ENCODE measurements around the gene CST3. TPM values are rescaled to one million over a fixed set of nuclear protein-coding genes. Genes with fewer than 3 reads are reported as not detected.

Gene CST3
- total RNA-seq, 2 donors from 2014 or later, result 131 to 177 TPM

DNA sequence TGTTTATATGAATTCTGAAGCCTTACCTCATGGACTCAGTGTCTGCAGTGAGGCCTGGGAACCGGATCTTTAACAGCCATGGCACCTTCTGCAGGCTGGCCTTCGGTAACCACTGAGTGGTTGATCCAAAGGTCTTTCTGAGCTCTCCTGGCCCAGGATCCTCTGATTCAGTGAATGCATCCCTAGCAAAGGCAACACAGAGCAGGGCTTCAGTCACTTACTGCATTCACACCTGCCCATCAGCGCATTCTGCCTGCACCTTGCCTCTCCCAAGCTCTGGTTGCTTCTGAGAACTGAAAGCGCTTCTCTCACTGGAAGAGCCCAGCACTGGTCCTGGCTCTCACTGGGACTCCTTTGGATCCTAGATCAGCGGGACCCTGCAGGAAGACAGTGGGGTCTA is 23.6 kb downstream of the CST3 start:
- Mint-ChIP-seq H3K4me3 (no peak overlapping the region), H3K9me3 (no peaks in the 10 kb centered on the region), H3K27ac (no peak overlapping the region), H3K36me3 (ENCODE audit: low read depth) (no peaks in the 10 kb centered on the region), H3K27me3 (ENCODE audit: insufficient read depth) (peaks cover 10% of the 10 kb centered on the region), H3K4me1 (no peaks in the 10 kb centered on the region)
- no peak overlapping the region for H3K4me3 ChIP-seq (ENCODE audit: low read length)
- 92 to 94% methylated on average over 4 to 5 of the region's 5 CpGs for WGBS, 2 experiments (ENCODE audit: insufficient coverage in 1 of 2, insufficient read length in 1 of 2)
- no peak overlapping the region for H3K9ac ChIP-seq (ENCODE audit: extremely low read depth, low read length, poor library complexity, severe bottlenecking)
- H3K27ac ChIP-seq (ENCODE audit: low read depth, low read length), result no peak overlapping the region
- H3K4me1 ChIP-seq (ENCODE audit: control insufficient read depth, insufficient read depth, low read length), result no peaks in the 10 kb centered on the region
- no peaks in the 10 kb centered on the region for H3K27me3 ChIP-seq (ENCODE audit: control insufficient read depth, insufficient read depth, low read length, poor library complexity, severe bottlenecking)
- TF ChIP-seq, protein P1, sequence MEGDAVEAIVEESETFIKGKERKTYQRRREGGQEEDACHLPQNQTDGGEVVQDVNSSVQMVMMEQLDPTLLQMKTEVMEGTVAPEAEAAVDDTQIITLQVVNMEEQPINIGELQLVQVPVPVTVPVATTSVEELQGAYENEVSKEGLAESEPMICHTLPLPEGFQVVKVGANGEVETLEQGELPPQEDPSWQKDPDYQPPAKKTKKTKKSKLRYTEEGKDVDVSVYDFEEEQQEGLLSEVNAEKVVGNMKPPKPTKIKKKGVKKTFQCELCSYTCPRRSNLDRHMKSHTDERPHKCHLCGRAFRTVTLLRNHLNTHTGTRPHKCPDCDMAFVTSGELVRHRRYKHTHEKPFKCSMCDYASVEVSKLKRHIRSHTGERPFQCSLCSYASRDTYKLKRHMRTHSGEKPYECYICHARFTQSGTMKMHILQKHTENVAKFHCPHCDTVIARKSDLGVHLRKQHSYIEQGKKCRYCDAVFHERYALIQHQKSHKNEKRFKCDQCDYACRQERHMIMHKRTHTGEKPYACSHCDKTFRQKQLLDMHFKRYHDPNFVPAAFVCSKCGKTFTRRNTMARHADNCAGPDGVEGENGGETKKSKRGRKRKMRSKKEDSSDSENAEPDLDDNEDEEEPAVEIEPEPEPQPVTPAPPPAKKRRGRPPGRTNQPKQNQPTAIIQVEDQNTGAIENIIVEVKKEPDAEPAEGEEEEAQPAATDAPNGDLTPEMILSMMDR (conservative IDR thresholded peaks at IDR 0.05), result no peak
- H3K9me3 ChIP-seq (ENCODE audit: control insufficient read depth, low read length), result no peaks in the 10 kb centered on the region
- no peaks in the 10 kb centered on the region for H3K36me3 ChIP-seq (ENCODE audit: control insufficient read depth, insufficient read depth, low read length)
- DNase-seq, result no peak

DNA sequence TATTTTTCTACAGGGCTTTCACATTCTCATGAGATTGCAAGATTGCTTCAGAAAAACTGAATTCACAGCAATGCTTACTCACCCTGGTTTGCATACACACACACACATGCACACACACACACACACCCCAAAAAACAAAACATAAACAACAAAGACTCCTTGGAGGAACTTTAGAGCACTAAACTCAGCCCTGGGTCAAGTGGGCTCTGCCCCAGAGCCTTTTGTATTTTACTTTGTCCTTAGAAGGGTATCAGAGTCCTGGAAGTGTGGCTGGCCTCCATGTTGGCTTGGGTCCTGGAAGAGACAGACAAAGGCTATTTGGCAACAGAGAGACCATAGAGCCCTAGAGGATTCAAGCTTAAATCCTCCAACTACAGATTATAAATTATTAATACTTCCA is 24.1 kb downstream of the CST3 start:
- H3K36me3 Mint-ChIP-seq (ENCODE audit: low read depth), result no peaks in the 10 kb centered on the region
- H3K27ac Mint-ChIP-seq, result no peak overlapping the region
- no peaks in the 10 kb centered on the region for H3K4me1 Mint-ChIP-seq
- peaks cover 10% of the 10 kb centered on the region for H3K27me3 Mint-ChIP-seq (ENCODE audit: insufficient read depth)
- Histone ChIP-seq H3K27me3 (ENCODE audit: control insufficient read depth, insufficient read depth, low read length, poor library complexity, severe bottlenecking) (no peaks in the 10 kb centered on the region), H3K27ac (ENCODE audit: low read depth, low read length) (no peak overlapping the region), H3K4me3 (ENCODE audit: low read length) (no peak overlapping the region), H3K9me3 (ENCODE audit: control insufficient read depth, low read length) (no peaks in the 10 kb centered on the region), H3K36me3 (ENCODE audit: control insufficient read depth, insufficient read depth, low read length) (no peaks in the 10 kb centered on the region), H3K9ac (ENCODE audit: extremely low read depth, low read length, poor library complexity, severe bottlenecking) (no peak overlapping the region), H3K4me1 (ENCODE audit: control insufficient read depth, insufficient read depth, low read length) (no peaks in the 10 kb centered on the region)
- TF ChIP-seq, protein P1 (conservative IDR thresholded peaks at IDR 0.05), result no peak
- no peak overlapping the region for H3K4me3 Mint-ChIP-seq
- DNase-seq, result no peak
- H3K9me3 Mint-ChIP-seq, result no peaks in the 10 kb centered on the region

DNA sequence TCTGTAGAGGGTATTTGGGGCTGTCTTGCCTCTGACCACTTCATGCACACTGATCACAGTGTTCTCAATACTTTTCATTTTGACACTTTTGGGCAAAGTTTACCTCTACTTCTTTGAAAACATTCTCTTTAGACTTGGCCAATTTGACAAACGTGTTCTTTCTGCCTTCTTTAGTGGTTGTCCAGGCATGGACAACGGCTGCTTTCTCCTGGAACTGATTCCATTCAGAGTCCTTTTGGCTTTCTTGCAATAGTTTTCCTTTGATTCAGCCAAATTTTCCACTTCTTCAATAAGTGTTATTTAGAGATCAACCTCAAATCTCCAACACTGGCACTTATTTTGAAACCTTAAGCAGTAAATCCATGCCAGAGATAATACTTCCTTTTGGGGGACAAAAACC is 25.4 kb downstream of the CST3 start:
- Histone ChIP-seq H3K9me3 (ENCODE audit: control insufficient read depth, low read length) (no peaks in the 10 kb centered on the region), H3K4me3 (ENCODE audit: low read length) (no peak overlapping the region), H3K9ac (ENCODE audit: extremely low read depth, low read length, poor library complexity, severe bottlenecking) (no peak overlapping the region), H3K36me3 (ENCODE audit: control insufficient read depth, insufficient read depth, low read length) (no peaks in the 10 kb centered on the region), H3K4me1 (ENCODE audit: control insufficient read depth, insufficient read depth, low read length) (no peaks in the 10 kb centered on the region), H3K27me3 (ENCODE audit: control insufficient read depth, insufficient read depth, low read length, poor library complexity, severe bottlenecking) (no peaks in the 10 kb centered on the region), H3K27ac (ENCODE audit: low read depth, low read length) (no peak overlapping the region)
- TF ChIP-seq, protein P1 (conservative IDR thresholded peaks at IDR 0.05), result no peak
- Mint-ChIP-seq H3K27ac (no peak overlapping the region), H3K9me3 (no peaks in the 10 kb centered on the region), H3K36me3 (ENCODE audit: low read depth) (no peaks in the 10 kb centered on the region), H3K27me3 (ENCODE audit: insufficient read depth) (peaks cover 2% of the 10 kb centered on the region), H3K4me3 (no peak overlapping the region), H3K4me1 (peaks cover 3% of the 10 kb centered on the region)
- 89 to 100% methylated on average over 2 of the region's 2 CpGs for WGBS, 2 experiments (ENCODE audit: insufficient coverage in 1 of 2, insufficient read length in 1 of 2)
- DNase-seq, result no peak
